ENCODE measurements around the gene TIMP3. TPM values are rescaled to one million over a fixed set of nuclear protein-coding genes. Genes with fewer than 3 reads are reported as not detected.

The TIMP3 gene
- total RNA-seq, 4 donors from 2014 or later, result 300 to 1,106 (median 939) TPM

- Histone ChIP-seq H3K4me1 (peaks cover 0 to 99% (median 47%) of the 10 kb centered on the region in 4 donors), H3K27me3 (no peaks in the 10 kb centered on the region), H3K4me3 (no peak overlapping the region), H3K27ac (peak overlapping the region in 2 of 4 donors; percentile 85 to 92), H3K9me3 (no peaks in the 10 kb centered on the region), H3K36me3 (peaks cover 0 to 30% (median 0%) of the 10 kb centered on the region in 3 donors)
- 87 to 95% methylated on average over 3 of the region's 3 CpGs for WGBS, 2 donors
- no peak for DNase-seq (ENCODE audit: low spot score in 2 of 2)
- TF ChIP-seq POLR2A (IDR thresholded peaks at IDR 0.05) (no peak), CTCF (IDR thresholded peaks at IDR 0.05) (no peak), EP300 (IDR thresholded peaks at IDR 0.05) (no peak)
Observed at GRCh38 chr22:32850157-32850556, 48.7 kb downstream of the TIMP3 start.

GRCh38 chr22:32850591-32851517 is 49.3 kb downstream of the TIMP3 start:
- H3K27ac ChIP-seq, result peak overlapping the region; percentile 67 to 92 (median 77)
- H3K4me3 ChIP-seq, result no peak overlapping the region
- peak; percentile 84 to 93 for DNase-seq (ENCODE audit: low spot score in 2 of 2)
- H3K9me3 ChIP-seq, result no peaks in the 10 kb centered on the region
- TF ChIP-seq EP300 (IDR thresholded peaks at IDR 0.05), result peak in 1 of 2 donors; percentile 88
- TF ChIP-seq POLR2A (IDR thresholded peaks at IDR 0.05), result no peak
- H3K4me1 ChIP-seq, result peaks cover 0 to 99% (median 46%) of the 10 kb centered on the region in 4 donors
- WGBS, 2 donors, result 47 to 62% methylated on average over 11 of the region's 11 CpGs
- H3K36me3 ChIP-seq, result peaks cover 0 to 37% (median 0%) of the 10 kb centered on the region in 3 donors
- H3K27me3 ChIP-seq, result no peaks in the 10 kb centered on the region

- Histone ChIP-seq H3K27ac (peak overlapping the region; percentile 67 to 92 (median 77)), H3K27me3 (no peaks in the 10 kb centered on the region), H3K9me3 (no peaks in the 10 kb centered on the region), H3K4me1 (peaks cover 0 to 83% (median 42%) of the 10 kb centered on the region in 4 donors), H3K36me3 (peaks cover 0 to 53% (median 7%) of the 10 kb centered on the region in 3 donors), H3K4me3 (no peak overlapping the region)
- DNase-seq (ENCODE audit: low spot score in 2 of 2), result peak; percentile 36 to 72
- WGBS, 2 donors, result 32 to 44% methylated on average over 10 of the region's 10 CpGs
- TF ChIP-seq POLR2A (IDR thresholded peaks at IDR 0.05), result no peak
- no peak for TF ChIP-seq CTCF (IDR thresholded peaks at IDR 0.05)
- TF ChIP-seq EP300 (IDR thresholded peaks at IDR 0.05), result peak in 1 of 2 donors; percentile 53
Observed at GRCh38 chr22:32852395-32853251, 51.1 kb downstream of the TIMP3 start.

- DNase-seq (ENCODE audit: low spot score in 2 of 2), result no peak
- no peaks in the 10 kb centered on the region for H3K9me3 ChIP-seq
- 83 to 84% methylated on average over 2 of the region's 2 CpGs for WGBS, 2 donors
- peak overlapping the region in 2 of 4 donors; percentile 85 to 92 for H3K27ac ChIP-seq
- no peaks in the 10 kb centered on the region for H3K27me3 ChIP-seq
- no peak for TF ChIP-seq EP300 (IDR thresholded peaks at IDR 0.05)
- TF ChIP-seq POLR2A (IDR thresholded peaks at IDR 0.05), result no peak
- TF ChIP-seq CTCF (IDR thresholded peaks at IDR 0.05), result no peak
- peaks cover 0 to 73% (median 38%) of the 10 kb centered on the region in 4 donors for H3K4me1 ChIP-seq
- peaks cover 6 to 63% (median 10%) of the 10 kb centered on the region in 3 donors for H3K36me3 ChIP-seq
- no peak overlapping the region for H3K4me3 ChIP-seq
Observed at GRCh38 chr22:32853662-32854061, 52.2 kb downstream of the TIMP3 start.

GRCh38 chr22:32854351-32854804 is 52.9 kb downstream of the TIMP3 start:
- Histone ChIP-seq H3K27ac (peak overlapping the region in 2 of 4 donors; percentile 85 to 92), H3K36me3 (peaks cover 6 to 64% (median 17%) of the 10 kb centered on the region in 3 donors)

More at GRCh38 chr22:32854351-32854804, 52.9 kb downstream of the TIMP3 start:
- TF ChIP-seq EP300 (IDR thresholded peaks at IDR 0.05) (peak in 1 of 2 donors; percentile 38), CTCF (IDR thresholded peaks at IDR 0.05) (no peak)
- no peaks in the 10 kb centered on the region for H3K27me3 ChIP-seq
- 59 to 76% methylated on average over 14 of the region's 14 CpGs for WGBS, 2 donors
- peaks cover 0 to 66% (median 33%) of the 10 kb centered on the region in 4 donors for H3K4me1 ChIP-seq
- H3K9me3 ChIP-seq, result no peaks in the 10 kb centered on the region
- no peak overlapping the region for H3K4me3 ChIP-seq
- DNase-seq (ENCODE audit: low spot score in 2 of 2), result no peak

Data from tibial nerve (tissue), 4 donors.